Forelimb muscle (tissue), 1 donor: ENCODE results near the gene BRDT. TPM values are rescaled to one million over a fixed set of nuclear protein-coding genes. Genes with fewer than 3 reads are reported as not detected.

ENCODE experiments used
- DNase-seq: peaks from one replicate; pipeline ENCODE4 v3.0.0-alpha.2; 2013; ENCODE audit warnings: low read depth
- polyA plus RNA-seq: library from polyadenylated mRNA; unstranded; fragments of 120-200 nt; gene quantifications from one replicate; pipeline ENCODE4 v1.2.1, GENCODE V29; 2013; ENCODE audit not compliant: insufficient read length

BRDT gene
- not detected for polyA plus RNA-seq

- no peak for DNase-seq
Observed at GRCh38 chr1:91949356-91949699, at the start of gene BRDT. Gene BRDT, plus strand, starts transcription at chr1:91949401. Its CDS starts 13,354 bp downstream, at chr1:91962755.

- DNase-seq, result no peak
Observed at GRCh38 chr1:91900562-91900961, 48.6 kb upstream of the BRDT start.

GRCh38 chr1:91901231-91901630 is 48.0 kb upstream of the BRDT start:
- DNase-seq, result no peak

- DNase-seq, result no peak
Observed at GRCh38 chr1:91912266-91912665, 36.9 kb upstream of the BRDT start.

GRCh38 chr1:91913018-91913417 is 36.2 kb upstream of the BRDT start:
- no peak for DNase-seq

- DNase-seq, result no peak
Observed at GRCh38 chr1:91916046-91916445, 33.2 kb upstream of the BRDT start.

- DNase-seq, result no peak
Observed at GRCh38 chr1:91916811-91917460, 32.3 kb upstream of the BRDT start.

- no peak for DNase-seq
Observed at GRCh38 chr1:91919962-91920361, 29.2 kb upstream of the BRDT start.

GRCh38 chr1:91924146-91924545 is 25.1 kb upstream of the BRDT start:
- no peak for DNase-seq

GRCh38 chr1:91925644-91926435 is 23.4 kb upstream of the BRDT start:
- no peak for DNase-seq

- no peak for DNase-seq
Observed at GRCh38 chr1:91928026-91928425, 21.2 kb upstream of the BRDT start.

GRCh38 chr1:91929250-91929649 is 20.0 kb upstream of the BRDT start:
- DNase-seq, result no peak

- DNase-seq, result no peak
Observed at GRCh38 chr1:91937613-91938012, 11.6 kb upstream of the BRDT start.

GRCh38 chr1:91940496-91940895 is 8.7 kb upstream of the BRDT start:
- DNase-seq, result no peak

GRCh38 chr1:91944087-91944486 is 5.1 kb upstream of the BRDT start:
- DNase-seq, result no peak

- no peak for DNase-seq
Observed at GRCh38 chr1:91948097-91948496, 1.1 kb upstream of the BRDT start.

GRCh38 chr1:91948501-91949355 is 473 bp upstream of the BRDT start:
- no peak for DNase-seq

GRCh38 chr1:91952187-91952586 is 3.0 kb downstream of the BRDT start:
- DNase-seq, result no peak

GRCh38 chr1:91958926-91959325 is 9.7 kb downstream of the BRDT start:
- no peak for DNase-seq

- DNase-seq, result no peak
Observed at GRCh38 chr1:91968334-91968733, 19.1 kb downstream of the BRDT start.

- no peak for DNase-seq
Observed at GRCh38 chr1:91979383-91979782, 30.2 kb downstream of the BRDT start.

- DNase-seq, result no peak
Observed at GRCh38 chr1:91980663-91981062, 31.5 kb downstream of the BRDT start.
